ENCODE data around the gene CSTF1. TPM values are rescaled to one million over a fixed set of nuclear protein-coding genes. Genes with fewer than 3 reads are reported as not detected.

CSTF1 gene
- total RNA-seq, 1 donor from 2014 or later = 29.7 TPM

- DNase-seq (ENCODE audit: low read depth, low spot score) = no peak
Measured at GRCh38 chr20:56454754-56455153, 62.3 kb downstream of the CSTF1 start.

Other genes with a start within 250 kb of the CSTF1 start
- not detected in 2 replicates for gene MC3R, start 143.9 kb upstream of the CSTF1 start, total RNA-seq
- 51.9 and 56.0 TPM in 2 replicates for gene FAM210B, start 33.7 kb upstream of the CSTF1 start, total RNA-seq
- 32.9 and 80.7 TPM in 2 replicates for gene AURKA, start 430 bp upstream of the CSTF1 start, total RNA-seq
- 0.07 TPM in 1 of 2 replicates, not detected in the other for gene CASS4, start 19.6 kb downstream of the CSTF1 start, total RNA-seq
- gene RTF2, start 76.0 kb downstream of the CSTF1 start, total RNA-seq = 101 and 106 TPM in 2 replicates
- not detected in 2 replicates for gene FAM209A, start 132.1 kb downstream of the CSTF1 start, total RNA-seq
- gene FAM209B, start 140.6 kb downstream of the CSTF1 start, total RNA-seq = not detected in 2 replicates
- not detected in 2 replicates for gene TFAP2C, start 236.7 kb downstream of the CSTF1 start, total RNA-seq

All from pulmonary artery endothelial cell (primary cell).